ENCODE data around the gene FBN1. TPM values are rescaled to one million over a fixed set of nuclear protein-coding genes. Genes with fewer than 3 reads are reported as not detected.

The FBN1 gene
- total and polyA plus RNA-seq, 8 donors = 1.5 to 35.2 (median 5.2) TPM

- 27 to 31% methylated on average over 1 of the region's 1 CpG for WGBS, 2 donors
- no peak overlapping the region for H3K4me3 ChIP-seq
- ATAC-seq = no peak
- no peaks in the 10 kb centered on the region for H3K9me3 ChIP-seq
- H3K27me3 ChIP-seq = peaks cover 0 to 5% (median 0%) of the 10 kb centered on the region in 4 donors
- H3K27ac ChIP-seq = no peak overlapping the region
- no peak for DNase-seq
- intact Hi-C loops (cut with DNase I) = no loop called here
- FAIRE-seq = no peak
- H3K36me3 ChIP-seq = no peaks in the 10 kb centered on the region
- TF ChIP-seq CTCF (IDR thresholded peaks at IDR 0.05) = no peak
- H3K4me1 ChIP-seq = peaks cover 0 to 7% (median 0%) of the 10 kb centered on the region in 3 donors
Observed at GRCh38 chr15:48642795-48643194, 2.7 kb downstream of the FBN1 start.

GRCh38 chr15:48641416-48641815 is 4.1 kb downstream of the FBN1 start:
- ATAC-seq (no peak), FAIRE-seq (no peak), DNase-seq (no peak)
- Histone ChIP-seq H3K4me1 (peaks cover 0 to 7% (median 0%) of the 10 kb centered on the region in 3 donors), H3K9me3 (no peaks in the 10 kb centered on the region), H3K4me3 (no peak overlapping the region), H3K27me3 (peaks cover 0 to 5% (median 0%) of the 10 kb centered on the region in 4 donors), H3K27ac (no peak overlapping the region), H3K36me3 (no peaks in the 10 kb centered on the region)
- TF ChIP-seq CTCF (IDR thresholded peaks at IDR 0.05) = no peak
- intact Hi-C loops (cut with DNase I) = no loop called here
- 62 to 68% methylated on average over 3 of the region's 3 CpGs for WGBS, 2 donors

- FAIRE-seq (no peak), DNase-seq (no peak), ATAC-seq (no peak)
- no peaks in the 10 kb centered on the region for H3K27me3 ChIP-seq
- WGBS, 2 donors = 76 to 84% methylated on average over 2 of the region's 2 CpGs
- no peak overlapping the region for H3K4me3 ChIP-seq
- H3K36me3 ChIP-seq = no peaks in the 10 kb centered on the region
- intact Hi-C loops (cut with DNase I) = no loop called here
- no peak for TF ChIP-seq CTCF (IDR thresholded peaks at IDR 0.05)
- no peaks in the 10 kb centered on the region for H3K9me3 ChIP-seq
- H3K27ac ChIP-seq = no peak overlapping the region
- peaks cover 0 to 4% (median 0%) of the 10 kb centered on the region in 3 donors for H3K4me1 ChIP-seq
Observed at GRCh38 chr15:48638963-48639362, 6.5 kb downstream of the FBN1 start.

GRCh38 chr15:48637639-48638038 is 7.9 kb downstream of the FBN1 start:
- DNase-seq = no peak
- WGBS, 2 donors = 82 to 85% methylated on average over 2 of the region's 2 CpGs
- H3K27me3 ChIP-seq = no peaks in the 10 kb centered on the region
- no peaks in the 10 kb centered on the region for H3K9me3 ChIP-seq
- no peak for TF ChIP-seq CTCF (IDR thresholded peaks at IDR 0.05)
- H3K36me3 ChIP-seq = no peaks in the 10 kb centered on the region
- no peaks in the 10 kb centered on the region for H3K4me1 ChIP-seq
- no peak for ATAC-seq
- H3K4me3 ChIP-seq = no peak overlapping the region
- H3K27ac ChIP-seq = no peak overlapping the region
- no peak for FAIRE-seq
- intact Hi-C loops (cut with DNase I) = no loop called here

GRCh38 chr15:48636511-48636910 is 9.0 kb downstream of the FBN1 start:
- ATAC-seq = no peak
- TF ChIP-seq CTCF (IDR thresholded peaks at IDR 0.05) = no peak
- intact Hi-C loops (cut with DNase I) = no loop called here
- no peak for DNase-seq
- H3K4me1 ChIP-seq = no peaks in the 10 kb centered on the region
- H3K27me3 ChIP-seq = no peaks in the 10 kb centered on the region
- 80 to 86% methylated on average over 5 of the region's 5 CpGs for WGBS, 2 donors
- no peak overlapping the region for H3K27ac ChIP-seq
- no peak overlapping the region for H3K4me3 ChIP-seq
- FAIRE-seq = no peak
- no peaks in the 10 kb centered on the region for H3K9me3 ChIP-seq
- no peaks in the 10 kb centered on the region for H3K36me3 ChIP-seq

Data from pancreas (tissue), 10 donors.